CD1c-positive myeloid dendritic cell (primary cell): Measurements from ENCODE around the gene PEX11G.

Experiments used
- DNase-seq: peaks from one replicate; pipeline ENCODE4 v3.0.0-alpha.2; 2016; ENCODE audit errors: extremely low spot score

The PEX11G gene

DNA sequence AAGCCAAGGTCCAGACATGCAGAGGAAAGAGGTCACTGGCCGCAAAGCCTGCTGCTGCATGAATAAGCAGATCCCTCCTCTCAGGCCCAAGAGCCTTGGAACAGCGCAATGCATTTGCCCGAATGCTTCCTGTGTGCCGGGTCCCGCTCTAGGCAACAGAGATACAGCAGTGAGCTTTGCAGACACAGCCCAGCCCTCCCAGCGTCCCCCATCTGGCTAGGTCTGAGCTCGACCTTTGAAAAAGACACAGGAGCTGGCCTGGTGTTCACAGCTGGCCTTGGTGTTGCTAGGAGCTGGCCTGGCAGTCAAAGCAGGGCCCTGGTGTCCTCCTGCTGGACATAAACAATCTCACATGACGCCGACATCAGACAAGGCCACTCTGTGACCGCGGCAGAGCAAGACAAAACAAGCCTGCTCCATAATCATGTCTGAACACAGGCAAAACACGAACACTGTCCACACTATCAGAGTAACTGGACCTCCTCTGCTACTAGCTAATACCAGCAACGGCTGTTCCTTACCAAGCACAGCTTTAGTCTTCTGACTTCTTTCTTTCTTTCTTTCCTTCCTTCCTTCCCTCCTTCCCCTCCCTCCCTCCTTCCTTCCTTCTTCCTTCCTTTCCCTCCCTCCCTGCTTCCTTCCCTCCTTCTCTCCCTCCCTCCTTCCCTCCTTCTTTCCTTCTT is 5.7 kb upstream of the PEX11G start:
- no peak for DNase-seq

GRCh38 chr19:7492558-7492957 is 3.7 kb upstream of the PEX11G start:
- no peak for DNase-seq

GRCh38 chr19:7492142-7492541 is 3.3 kb upstream of the PEX11G start:
- DNase-seq, result peak; percentile 90

GRCh38 chr19:7489609-7490044 is 792 bp upstream of the PEX11G start:
- no peak for DNase-seq

GRCh38 chr19:7486923-7487322 is 1.9 kb downstream of the PEX11G start:
- DNase-seq, result no peak

- DNase-seq, result no peak
These were observed 5.1 kb downstream of the PEX11G start for GRCh38 chr19:7483720-7484201.

DNA sequence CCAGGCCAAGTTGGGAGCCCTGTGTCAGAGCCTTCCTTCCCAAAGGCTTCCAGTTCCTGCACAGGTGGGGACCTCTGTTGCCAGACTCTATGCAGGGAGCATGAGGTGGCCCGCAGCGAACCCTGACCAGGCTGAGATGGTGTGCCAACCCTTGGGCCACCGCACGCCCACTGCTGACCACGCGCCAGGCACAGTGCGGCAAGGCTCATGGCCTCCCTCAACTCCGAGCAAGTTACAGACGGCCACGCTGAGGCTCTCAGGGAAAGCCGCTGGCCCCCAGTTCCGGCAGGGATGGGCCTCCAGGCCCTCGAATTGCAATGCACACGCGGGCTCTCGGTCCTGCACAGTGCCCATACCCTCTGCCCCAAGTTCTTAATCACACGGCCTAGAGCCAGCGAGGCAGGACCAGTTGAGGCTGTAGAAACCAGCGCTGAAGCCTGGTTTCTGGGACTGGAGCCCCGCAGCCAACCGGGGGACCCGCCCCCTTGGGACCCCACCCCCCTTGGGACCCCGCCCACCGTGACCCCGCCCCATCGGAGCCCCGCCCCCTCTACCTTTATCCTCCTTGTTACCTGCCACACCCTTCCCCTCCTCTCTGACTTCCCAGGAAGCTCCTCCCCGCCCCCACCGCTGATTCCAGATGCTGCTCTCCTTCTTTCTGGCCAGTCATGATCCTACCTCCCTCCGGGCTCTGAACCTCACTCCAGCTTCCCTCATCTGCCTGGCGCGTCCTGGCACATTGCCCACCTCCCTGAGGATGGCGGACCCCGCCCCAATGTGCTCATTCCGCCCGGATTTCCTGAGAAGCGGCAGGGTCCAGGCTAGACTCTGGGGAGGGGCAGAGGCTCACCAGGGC is 6.0 kb downstream of the PEX11G start:
- peak; percentile 34 for DNase-seq

- peak; percentile 49 for DNase-seq
These were observed 7.9 kb downstream of the PEX11G start for GRCh38 chr19:7480970-7481255.

- DNase-seq, result peak; percentile 5
These were observed 8.4 kb downstream of the PEX11G start for GRCh38 chr19:7480222-7480969.

DNA sequence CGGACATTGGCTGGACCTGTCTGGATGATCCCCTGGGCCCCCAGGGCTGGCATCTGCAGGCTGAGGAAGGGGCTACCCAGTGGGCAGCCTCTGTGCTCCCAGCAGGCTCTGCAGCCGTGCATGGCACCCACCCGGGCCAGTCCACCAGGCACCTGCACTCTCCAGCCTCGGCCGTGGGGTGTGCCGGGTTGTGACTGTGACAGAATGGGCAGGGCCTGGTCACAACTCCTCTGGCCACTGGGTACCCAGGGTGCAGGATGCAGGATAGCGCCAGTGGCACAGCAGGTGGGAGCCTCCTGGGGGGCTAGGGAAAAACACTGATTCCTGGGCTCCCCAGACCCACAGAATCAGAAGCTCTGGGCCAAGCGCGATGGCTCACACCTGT is 10.0 kb downstream of the PEX11G start:
- no peak for DNase-seq

DNA sequence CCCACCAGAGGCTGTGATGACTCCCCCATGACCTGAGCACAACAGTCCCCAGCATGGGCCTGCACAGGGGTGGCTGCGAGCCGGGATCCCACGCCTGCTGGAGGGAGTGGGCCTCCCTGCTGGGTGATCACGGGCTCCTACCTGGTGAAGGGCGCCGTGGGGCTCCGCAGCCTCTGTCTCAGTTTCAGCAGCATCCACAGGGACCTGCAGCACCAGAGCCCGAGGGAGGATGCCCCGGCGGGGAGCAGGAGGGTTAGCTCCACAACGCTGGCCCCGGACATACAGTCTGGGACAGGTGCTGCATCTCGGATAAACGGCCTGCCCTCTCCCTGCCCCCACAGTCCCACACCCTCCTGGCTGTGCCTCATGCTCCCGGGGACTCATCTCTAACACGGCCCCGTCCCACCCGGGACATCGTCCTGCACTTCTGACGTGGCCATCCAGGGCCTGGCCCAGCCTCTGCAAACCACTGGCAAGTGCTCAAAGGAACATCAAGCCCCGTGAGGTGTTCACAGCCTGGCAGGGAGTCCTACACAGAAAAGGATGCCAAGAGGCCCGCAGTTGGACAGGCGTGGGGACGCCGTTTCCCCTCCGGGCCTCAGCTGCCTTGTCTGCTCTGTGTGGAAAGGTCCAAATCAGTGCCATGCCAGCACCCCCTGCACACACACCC is 10.5 kb downstream of the PEX11G start:
- DNase-seq, result no peak

- DNase-seq, result no peak
These were observed 11.1 kb downstream of the PEX11G start for GRCh38 chr19:7477758-7478157.

DNA sequence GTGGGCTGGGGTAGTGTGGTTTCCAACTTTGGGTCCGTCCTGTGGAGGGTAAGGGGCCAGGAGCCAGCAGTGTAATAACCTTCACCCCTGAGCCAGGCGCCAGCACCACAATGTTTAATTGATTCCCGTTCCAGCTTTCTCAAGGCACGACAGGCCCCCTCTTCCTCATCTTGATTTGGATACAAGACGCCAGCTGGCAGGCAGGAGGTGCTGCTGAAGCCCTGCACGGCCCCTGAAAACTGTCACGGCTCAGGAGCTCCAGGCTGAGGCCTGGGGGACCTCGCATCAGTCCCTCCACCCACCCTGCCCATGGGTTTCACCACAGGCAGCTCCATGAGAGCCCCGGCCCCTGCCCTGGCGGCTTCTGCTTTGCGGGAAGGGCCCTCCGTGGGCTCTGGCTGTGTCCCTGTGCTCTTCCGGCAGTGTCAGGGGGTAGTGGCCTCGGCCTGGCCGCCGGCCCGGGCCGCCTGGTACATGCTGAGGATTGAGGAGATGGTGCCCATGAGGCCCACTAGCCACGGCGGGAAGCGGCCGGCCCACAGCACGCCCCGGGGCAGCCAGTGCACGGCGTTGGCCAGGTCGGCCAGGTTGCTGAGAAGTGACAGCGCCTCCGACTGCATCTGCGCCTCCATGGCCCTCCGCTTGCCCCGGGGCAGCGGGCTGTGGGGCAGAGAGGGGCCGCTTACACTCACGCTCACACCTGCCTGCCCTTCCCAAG is 11.9 kb downstream of the PEX11G start:
- DNase-seq, result no peak

GRCh38 chr19:7476241-7476640 is 12.6 kb downstream of the PEX11G start:
- no peak for DNase-seq

- DNase-seq, result no peak
These were observed 13.2 kb downstream of the PEX11G start for GRCh38 chr19:7475665-7476064.

DNA sequence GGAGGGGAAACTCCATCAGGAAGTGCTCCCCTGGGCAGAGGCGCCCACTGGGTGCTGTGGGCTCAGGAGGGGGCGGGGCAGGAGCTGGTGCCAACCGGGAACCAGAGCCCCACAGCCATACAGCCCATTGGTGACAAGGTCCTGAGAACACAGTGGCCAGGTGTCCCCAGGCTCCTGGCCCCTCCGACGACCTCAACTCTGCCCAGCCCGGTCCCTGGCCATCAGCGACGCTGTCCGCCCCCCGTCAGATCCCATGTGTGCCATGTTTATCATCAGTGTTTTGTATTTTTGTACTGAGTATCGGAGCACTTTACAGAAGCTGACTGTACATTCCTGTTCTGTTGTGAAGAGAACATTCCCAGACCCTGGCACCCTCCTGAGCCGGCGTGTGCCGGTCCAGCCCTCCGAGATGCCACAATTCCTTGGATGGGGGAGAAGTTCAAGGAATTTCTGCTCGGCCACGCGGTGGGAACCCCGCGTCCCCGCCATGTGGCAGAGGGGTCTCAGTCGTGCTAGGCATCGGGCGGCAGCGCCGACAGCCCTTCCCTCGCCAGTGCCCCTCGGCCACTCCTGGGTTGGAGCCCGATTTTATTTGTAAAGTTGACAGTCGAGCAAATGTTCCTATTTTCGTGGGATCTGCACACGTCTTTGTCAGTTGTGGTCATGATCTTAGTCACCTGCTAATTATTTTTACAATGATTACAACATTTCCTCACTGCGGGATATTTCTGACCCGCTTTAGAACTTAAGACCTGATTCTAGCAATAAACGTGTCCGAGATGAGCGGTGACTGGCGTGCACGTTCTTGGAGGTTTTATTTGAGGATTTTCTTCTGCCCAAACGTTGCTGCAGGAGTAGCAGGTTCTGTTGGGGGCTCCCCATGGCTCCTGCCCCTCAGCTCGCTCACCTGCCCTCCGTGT is 16.9 kb downstream of the PEX11G start:
- peak; percentile 55 for DNase-seq

DNA sequence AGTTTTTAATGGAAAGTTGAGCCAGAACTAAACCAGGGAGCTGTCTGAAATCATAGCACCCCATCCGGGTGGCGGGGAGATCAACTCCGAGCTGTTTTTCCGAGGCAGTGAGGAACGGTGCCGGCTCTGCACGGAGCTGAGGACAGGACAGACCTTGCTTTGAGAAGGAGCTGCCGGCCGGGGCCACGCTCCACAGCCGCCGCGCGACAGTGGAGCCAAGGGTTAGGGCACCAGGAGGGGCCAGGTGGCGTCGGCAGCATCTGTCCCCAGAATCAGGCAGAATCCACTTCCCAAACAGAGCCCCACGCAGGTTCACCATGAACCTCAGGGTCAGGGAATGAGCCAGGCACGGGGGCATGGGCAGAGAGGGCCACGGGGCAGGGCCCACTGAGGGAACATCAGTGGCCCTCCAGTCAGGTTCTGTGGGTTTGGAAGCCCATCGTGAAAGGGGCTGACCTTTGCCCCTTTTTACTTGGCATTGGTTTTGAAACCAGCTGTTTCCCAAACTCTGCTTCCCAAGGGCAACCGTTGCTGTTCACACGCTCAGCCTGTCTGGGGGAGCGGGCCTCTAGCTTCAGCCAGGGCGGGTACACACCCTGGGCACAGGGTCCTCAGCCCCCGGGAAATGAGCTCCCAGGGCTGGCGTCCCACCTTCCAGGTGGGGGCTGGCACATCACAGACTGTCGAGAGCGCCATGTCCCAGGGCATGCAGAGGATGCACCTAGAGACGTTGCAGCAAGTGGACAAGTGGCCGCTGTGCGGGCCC is 18.1 kb downstream of the PEX11G start:
- DNase-seq, result no peak

DNA sequence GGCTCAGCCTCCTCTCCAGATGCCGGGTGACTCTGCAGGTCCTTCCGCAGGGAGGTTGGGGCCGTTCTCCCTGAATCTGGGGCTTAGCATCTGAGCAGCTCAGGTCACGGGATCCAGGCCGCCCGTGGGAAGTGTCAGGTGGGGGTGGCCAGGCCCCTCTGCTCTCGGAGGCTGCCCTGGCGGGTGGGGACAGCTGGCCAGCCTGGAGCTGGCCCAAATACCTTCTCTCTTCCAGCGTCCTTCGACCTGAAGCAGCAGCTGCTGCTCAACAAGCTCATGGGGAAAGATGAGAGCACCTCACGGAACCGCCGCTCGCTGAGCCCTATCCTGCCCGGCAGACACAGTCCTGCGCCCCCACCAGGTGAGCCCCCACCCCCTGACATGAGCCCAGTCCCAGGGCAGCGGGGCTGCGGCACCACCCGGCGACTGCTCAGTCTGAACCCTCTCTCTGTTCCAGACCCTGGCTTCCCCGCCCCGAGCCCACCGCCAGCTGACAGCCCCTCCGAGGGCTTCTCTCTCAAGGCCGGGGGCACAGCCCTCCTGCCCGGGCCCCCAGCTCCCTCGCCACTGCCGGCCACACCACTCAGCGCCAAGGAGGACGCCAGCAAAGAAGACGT is 19.1 kb downstream of the PEX11G start:
- no peak for DNase-seq

- no peak for DNase-seq
These were observed 20.0 kb downstream of the PEX11G start for GRCh38 chr19:7468840-7469239.
